Activated CD8-positive, alpha-beta memory T cell treated with anti-CD3 and anti-CD28 coated beads for 36 hours (primary cell): ENCODE results near the gene LAMTOR4. TPM values are rescaled to one million over a fixed set of nuclear protein-coding genes. Genes with fewer than 3 reads are reported as not detected.

ENCODE experiments used
- CTCF ChIA-PET: fragments of 350-600 bp; sonication (Branson Sonifier 250); formaldehyde crosslinking; loops from one replicate; lab custom pipeline; 2021; ENCODE audit warnings: antibody characterized with exemption; lab: Charles Lee
- POLR2A ChIA-PET: fragments of 350-600 bp; sonication (Branson Sonifier 250); formaldehyde crosslinking; loops from one replicate; lab custom pipeline; 2021; ENCODE audit warnings: antibody characterized with exemption; lab: Charles Lee
- total RNA-seq, 2 experiments: library from RNA; stranded (reverse); gene quantifications; one replicate each; pipeline ENCODE4 v1.2.3, GENCODE V29; 2021

The LAMTOR4 gene
- total RNA-seq, 2 experiments from 2014 or later = 117 to 120 TPM

- CTCF ChIA-PET = interaction anchor here (1.2 to 1.9 kb wide), 3 partner anchors 10 to 28 kb away, joined by 3 to 5 read pairs (median 4); partner anchors contain the start of gene GAL3ST4
- POLR2A ChIA-PET = interaction anchor here (1.2 to 1.5 kb wide), 2 partner anchors 9 to 57 kb away, joined by 3 read pairs; partner anchors contain the start of genes LAMTOR4 and MCM7
These were observed 8.9 kb downstream of the LAMTOR4 start for GRCh38 chr7:100157334-100158228.

- CTCF ChIA-PET = interaction anchor here (0.6 to 1.9 kb wide), 4 partner anchors 9 to 75 kb away, joined by 3 to 5 read pairs (median 4); partner anchors contain the start of gene GAL3ST4
- POLR2A ChIA-PET = no interaction called here
These were observed 9.7 kb downstream of the LAMTOR4 start, which contains the start of gene TRAPPC14 for GRCh38 chr7:100158229-100159098. TSS of gene TRAPPC14 (minus strand) at chr7:100158723. CDS start at chr7:100158499, 224 bp downstream.

DNA sequence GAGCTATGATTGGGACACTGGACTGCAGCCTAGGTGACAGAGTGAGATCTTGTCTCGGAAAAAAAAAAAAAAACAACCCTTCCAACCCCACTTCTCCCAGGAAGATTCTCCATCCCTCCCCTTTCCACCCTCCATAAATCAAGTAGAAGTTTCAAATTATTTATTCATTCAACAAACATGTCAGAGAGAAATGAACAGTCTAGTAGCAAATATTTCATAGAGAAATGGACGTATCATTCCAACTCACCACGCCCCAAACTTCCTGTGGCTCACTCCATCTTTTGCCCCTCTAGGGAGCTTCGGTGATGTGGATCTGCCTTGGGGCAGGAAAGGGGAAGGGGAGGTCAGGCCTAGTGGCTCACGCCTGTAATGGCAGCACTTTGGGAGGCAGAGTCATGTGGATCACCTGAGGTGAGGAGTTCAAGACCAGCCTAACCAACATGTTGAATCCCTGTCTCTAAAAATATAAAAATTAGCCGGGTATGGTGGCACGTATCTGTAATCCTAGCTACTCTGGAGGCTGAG is 10.4 kb downstream of the LAMTOR4 start:
- POLR2A ChIA-PET = no interaction called here

DNA sequence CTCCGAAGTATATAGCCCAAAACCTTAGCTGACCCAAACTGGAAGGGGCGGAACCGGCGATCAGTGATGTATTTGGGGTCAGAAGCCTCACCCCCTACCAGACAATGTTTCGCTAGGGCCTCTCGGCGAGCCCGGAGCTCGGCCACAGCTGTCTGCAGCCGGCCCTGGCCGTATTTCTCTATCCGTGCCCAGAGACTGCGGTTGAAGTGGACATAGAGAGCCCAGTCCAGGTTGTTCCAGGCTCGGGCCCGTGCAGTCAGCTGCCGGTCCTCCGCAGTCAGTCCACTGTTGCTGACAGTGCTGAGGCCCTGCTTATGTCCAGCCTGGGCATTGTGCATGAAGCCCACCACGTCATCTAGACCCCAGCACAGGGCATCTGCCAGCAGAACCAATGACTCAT is 11.3 kb downstream of the LAMTOR4 start:
- ChIA-PET CTCF (no interaction called here), POLR2A (no interaction called here)

More for the DNA sequence above, 10.4 kb downstream of the LAMTOR4 start:
- CTCF ChIA-PET = interaction anchor here (0.6 to 1.9 kb wide), 2 partner anchors 8 to 74 kb away, joined by 4 to 5 read pairs; partner anchors contain the start of gene GAL3ST4

DNA sequence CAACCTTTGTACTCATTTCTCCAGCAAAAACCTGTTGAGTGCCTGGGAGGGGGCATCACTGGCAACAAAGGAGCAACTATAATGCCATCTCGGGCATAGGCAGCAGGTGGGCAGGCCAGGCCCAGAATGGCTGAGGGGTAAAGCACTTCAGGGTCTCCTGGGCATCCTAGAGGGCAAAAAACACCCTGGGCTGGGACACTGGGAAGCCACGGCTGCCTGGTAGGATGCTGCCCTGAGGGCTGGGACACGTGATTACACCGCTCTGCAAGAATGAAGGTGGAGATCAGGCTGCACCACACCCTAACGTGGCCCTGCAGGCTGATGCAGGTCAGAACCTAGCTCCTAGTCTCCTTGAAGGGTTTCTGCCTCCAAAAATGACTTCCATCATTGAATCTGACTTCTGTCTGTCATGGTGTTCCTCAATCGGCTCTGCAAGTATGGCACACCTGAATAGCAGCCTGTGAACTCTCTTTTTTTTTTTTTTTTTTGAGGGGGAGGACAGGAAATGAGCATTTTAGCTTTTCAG is 14.4 kb downstream of the LAMTOR4 start:
- ChIA-PET CTCF (interaction anchor here (0.7 to 1.1 kb wide), 2 partner anchors 14 to 183 kb away, joined by 4 to 5 read pairs; partner anchors contain the start of gene LAMTOR4), POLR2A (no interaction called here)

GRCh38 chr7:100163871-100164270 is 15.2 kb downstream of the LAMTOR4 start:
- POLR2A ChIA-PET = no interaction called here
- CTCF ChIA-PET = interaction anchor here (1.1 kb wide), 1 partner anchor 15 kb away, joined by 5 read pairs; the partner anchor contains the start of gene LAMTOR4

DNA sequence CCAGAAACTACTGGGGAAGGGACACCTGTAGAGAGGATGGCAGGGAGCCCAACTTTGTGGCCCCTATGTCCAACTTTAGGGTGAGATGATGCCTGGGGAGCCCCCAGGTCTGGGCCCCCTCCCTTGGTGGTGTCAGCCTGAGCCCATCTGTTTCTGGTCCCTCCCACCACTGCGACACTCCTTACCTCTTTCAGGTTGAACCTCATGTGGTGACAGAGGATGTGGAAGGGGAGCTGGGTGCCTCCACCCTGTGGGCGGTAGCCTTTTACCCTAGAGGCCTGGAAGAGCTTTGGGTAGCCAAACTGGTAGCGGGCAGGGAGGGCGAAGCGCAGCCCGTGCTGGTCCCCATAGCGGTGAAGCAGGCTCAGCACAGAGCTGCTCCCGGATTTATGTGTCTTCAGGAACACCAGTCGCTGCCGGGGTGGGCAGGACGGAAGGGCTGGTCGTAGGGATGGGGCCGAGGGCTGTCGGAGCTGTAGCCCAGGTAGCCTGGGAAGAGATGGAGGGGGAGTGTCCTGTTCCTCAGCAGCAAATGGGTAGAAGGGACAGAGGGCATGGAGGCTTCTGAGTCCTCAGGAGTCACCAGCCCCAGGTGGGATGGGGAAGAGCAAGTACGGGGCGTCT is 17.7 kb downstream of the LAMTOR4 start:
- POLR2A ChIA-PET = no interaction called here
- CTCF ChIA-PET = interaction anchor here (0.6 to 1.8 kb wide), 7 partner anchors 8 to 241 kb away, joined by 3 to 5 read pairs (median 3); partner anchors contain the start of gene TRAPPC14

GRCh38 chr7:100166970-100167911 is 18.5 kb downstream of the LAMTOR4 start:
- POLR2A ChIA-PET = no interaction called here
- CTCF ChIA-PET = interaction anchor here (0.7 to 1.8 kb wide), 7 partner anchors 9 to 241 kb away, joined by 3 to 5 read pairs (median 3); partner anchors contain the start of genes GPC2, STAG3 and TRAPPC14

DNA sequence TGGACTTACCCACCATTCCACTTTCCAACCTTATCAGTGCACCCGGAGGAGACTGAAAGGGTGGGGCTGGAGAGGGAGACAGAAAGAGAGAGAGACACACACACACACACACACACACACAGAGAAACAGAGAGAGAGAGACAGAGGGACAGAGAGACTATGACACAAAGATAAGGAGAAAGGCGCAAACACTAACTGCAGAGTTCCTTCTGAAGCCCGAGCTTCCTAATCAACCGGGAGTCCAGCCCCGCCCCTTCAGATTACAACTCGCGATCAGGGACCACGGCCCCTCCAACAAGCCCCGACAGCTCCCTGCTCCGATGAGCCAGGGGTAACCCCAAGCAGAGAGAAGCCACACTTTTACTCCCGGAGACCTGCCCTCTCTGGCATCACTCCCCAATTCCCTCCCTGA is 19.2 kb downstream of the LAMTOR4 start:
- POLR2A ChIA-PET = interaction anchor here (1.3 kb wide), 1 partner anchor 9 kb away, joined by 4 read pairs; the partner anchor contains the start of genes GPC2 and STAG3

DNA sequence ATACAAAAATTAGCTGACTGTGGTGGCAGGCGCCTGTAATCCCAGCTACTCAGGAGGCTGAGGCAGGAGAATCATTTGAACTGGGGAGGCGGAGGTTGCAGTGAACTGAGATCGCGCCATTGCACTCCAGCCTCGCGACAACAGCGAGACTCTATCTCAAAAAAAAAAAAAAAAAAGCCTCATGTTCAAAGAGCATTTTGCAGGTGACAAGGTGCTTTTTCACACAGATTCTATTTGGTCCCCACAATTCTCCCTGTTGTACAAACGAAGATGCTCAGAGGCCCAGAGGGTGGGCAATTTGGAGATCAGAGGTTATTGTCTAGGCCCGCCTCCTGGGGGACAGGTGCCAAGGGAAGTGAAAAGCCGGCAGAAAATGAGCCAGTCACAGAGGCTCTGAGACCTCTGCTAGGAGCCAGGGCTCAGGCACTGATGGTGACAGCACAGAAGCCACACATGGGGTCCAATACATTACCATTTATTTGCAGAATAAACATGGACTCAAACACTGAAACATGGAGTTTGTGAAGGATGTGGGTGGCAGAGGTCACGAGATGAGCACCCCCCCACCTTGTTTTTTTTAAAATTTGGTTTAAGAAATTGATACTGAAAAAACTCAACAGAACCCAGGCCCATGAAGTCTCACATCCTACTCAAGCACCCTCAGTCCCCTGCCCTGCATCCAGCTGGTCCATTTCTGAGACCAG is 20.6 kb downstream of the LAMTOR4 start:
- CTCF ChIA-PET = no interaction called here
- POLR2A ChIA-PET = interaction anchor here (1.3 kb wide), 1 partner anchor 8 kb away, joined by 4 read pairs; the partner anchor contains the start of genes GPC2 and STAG3

More for the DNA sequence above, 19.2 kb downstream of the LAMTOR4 start:
- CTCF ChIA-PET = interaction anchor here (1.0 to 1.8 kb wide), 2 partner anchors 9 to 10 kb away, joined by 4 to 5 read pairs; partner anchors contain the start of genes GPC2, STAG3 and TRAPPC14

DNA sequence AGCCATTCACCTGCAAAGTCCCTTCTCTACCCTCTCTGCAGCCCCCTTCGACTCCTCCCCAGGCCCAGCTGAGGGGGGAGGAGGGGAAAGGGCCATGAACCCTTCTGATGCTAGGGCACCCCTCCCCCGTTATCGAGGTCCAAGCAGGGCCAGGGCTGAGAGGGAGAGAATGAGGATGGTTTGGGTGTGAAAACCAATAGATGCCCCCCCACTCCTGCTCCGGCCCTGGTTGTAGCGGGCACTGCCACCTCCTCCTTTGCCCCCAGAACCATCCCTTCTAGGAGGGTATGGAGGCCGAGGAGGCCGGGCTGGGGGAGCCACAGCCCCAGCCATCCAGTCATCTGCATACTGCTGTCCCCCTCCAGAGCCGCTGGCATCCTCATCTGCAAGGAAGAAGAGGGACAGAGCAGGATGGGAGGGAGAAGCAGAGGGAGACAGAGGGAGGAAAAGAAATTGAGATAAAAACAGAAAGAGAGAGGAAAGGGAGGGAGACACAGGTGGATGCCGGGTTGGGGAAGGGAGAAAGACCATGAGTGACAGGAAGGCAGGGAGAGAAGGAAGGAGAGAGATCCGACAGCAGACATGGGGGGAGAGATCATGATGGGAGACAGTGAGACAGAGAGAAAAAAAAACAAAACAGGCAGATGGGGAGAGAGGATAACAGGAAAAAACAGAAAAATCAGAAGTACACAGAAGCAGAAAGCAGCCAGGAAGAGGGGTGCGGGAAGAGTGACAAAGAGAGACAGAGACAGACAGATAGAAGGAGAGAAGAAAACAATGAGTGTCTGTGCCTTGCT is 21.6 kb downstream of the LAMTOR4 start:
- ChIA-PET CTCF (no interaction called here), POLR2A (interaction anchor here (0.6 kb wide), 1 partner anchor 30 kb away, joined by 4 read pairs; no protein-coding TSS in a partner anchor)

- ChIA-PET CTCF (interaction anchor here (0.6 to 1.0 kb wide), 2 partner anchors 50 to 208 kb away, joined by 3 to 4 read pairs; no protein-coding TSS in a partner anchor), POLR2A (interaction anchor here (0.5 kb wide), 1 partner anchor 194 kb away, joined by 6 read pairs; no protein-coding TSS in a partner anchor)
These were observed 22.5 kb downstream of the LAMTOR4 start for GRCh38 chr7:100171087-100171681.

GRCh38 chr7:100171840-100172239 is 23.1 kb downstream of the LAMTOR4 start:
- ChIA-PET POLR2A (no interaction called here), CTCF (interaction anchor here (1.0 kb wide), 1 partner anchor 49 kb away, joined by 4 read pairs; no protein-coding TSS in a partner anchor)

GRCh38 chr7:100173806-100174495 is 25.2 kb downstream of the LAMTOR4 start:
- ChIA-PET POLR2A (no interaction called here), CTCF (no interaction called here)
